Frontal cortex (tissue), 4 donors: ENCODE results near the gene RPS24. TPM values are rescaled to one million over a fixed set of nuclear protein-coding genes. Genes with fewer than 3 reads are reported as not detected.
"Not testable (repeated sequence)": the region's sequence is repeated elsewhere in the genome, so short reads cannot be mapped to it uniquely, and the experiment has no call there.

Experiments
- DNase-seq, 2 donors: peaks; one replicate each; pipeline ENCODE4 v3.0.0; 2012; ENCODE audit warnings: low spot score in 2 of 2
- FAIRE-seq: peaks from 2 replicates; lab custom pipeline; 2012; peaks lifted over from hg19 to GRCh38; lab: Jason Lieb, UNC
- total RNA-seq: library from RNA; depleted of rRNA; stranded (reverse); fragments of >200 nt; gene quantifications from one replicate; pipeline ENCODE4 v1.2.3, GENCODE V29; 2014
- donor health status: control.
- donor health status: control.
- donor health status: control.

The RPS24 gene
- 2,828 TPM for total RNA-seq

- DNase-seq (peak; percentile 79 to 89), FAIRE-seq (peak; percentile 17)
Measured at GRCh38 chr10:78033637-78034470, at the start of gene RPS24. Gene RPS24 (plus strand): TSS chr10:78033863. CDS start chr10:78033902, 39 bp downstream.

- no peak for FAIRE-seq
- DNase-seq, result no peak
Measured at GRCh38 chr10:77984986-77985385, 48.7 kb upstream of the RPS24 start.

GRCh38 chr10:77987671-77988255, 45.9 kb upstream of the RPS24 start:
- no peak for FAIRE-seq
- DNase-seq, result no peak

GRCh38 chr10:77989081-77989724, 44.5 kb upstream of the RPS24 start:
- FAIRE-seq (no peak), DNase-seq (no peak)

- FAIRE-seq (no peak), DNase-seq (no peak)
Measured at GRCh38 chr10:77993620-77994019, 40.0 kb upstream of the RPS24 start.

GRCh38 chr10:77998780-77999179, 34.9 kb upstream of the RPS24 start:
- not testable (repeated sequence) for FAIRE-seq, DNase-seq

GRCh38 chr10:78000206-78000605, 33.5 kb upstream of the RPS24 start:
- DNase-seq (no peak), FAIRE-seq (no peak)

GRCh38 chr10:78000956-78001472, 32.6 kb upstream of the RPS24 start:
- DNase-seq (no peak), FAIRE-seq (no peak)

- DNase-seq, result no peak
- no peak for FAIRE-seq
Measured at GRCh38 chr10:78002541-78003288, 30.9 kb upstream of the RPS24 start.

GRCh38 chr10:78004215-78005026, 29.2 kb upstream of the RPS24 start:
- DNase-seq (no peak), FAIRE-seq (no peak)

- no peak for FAIRE-seq
- DNase-seq, result no peak
Measured at GRCh38 chr10:78007172-78007571, 26.5 kb upstream of the RPS24 start.

GRCh38 chr10:78009662-78010061, 24.0 kb upstream of the RPS24 start:
- DNase-seq (no peak), FAIRE-seq (no peak)

GRCh38 chr10:78010278-78010677, 23.4 kb upstream of the RPS24 start:
- FAIRE-seq (no peak), DNase-seq (no peak)

- FAIRE-seq, result no peak
- DNase-seq, result no peak
Measured at GRCh38 chr10:78011065-78011464, 22.6 kb upstream of the RPS24 start.

GRCh38 chr10:78013564-78013963, 20.1 kb upstream of the RPS24 start:
- FAIRE-seq (no peak), DNase-seq (no peak)

GRCh38 chr10:78015546-78015945, 18.1 kb upstream of the RPS24 start:
- DNase-seq (no peak), FAIRE-seq (no peak)

- FAIRE-seq (no peak), DNase-seq (no peak)
Measured at GRCh38 chr10:78017856-78018255, 15.8 kb upstream of the RPS24 start.

- FAIRE-seq, result no peak
- no peak for DNase-seq
Measured at GRCh38 chr10:78019264-78019663, 14.4 kb upstream of the RPS24 start.

- no peak for FAIRE-seq
Measured at GRCh38 chr10:78021201-78021600, 12.5 kb upstream of the RPS24 start.

More at GRCh38 chr10:78021201-78021600, 12.5 kb upstream of the RPS24 start:
- DNase-seq, result no peak
